Cerebellar nuclear complex (tissue), 1 donor: Measurements from ENCODE around the gene LAMC2.
"Not testable (repeated sequence)": the region's sequence is repeated elsewhere in the genome, so short reads cannot be mapped to it uniquely, and the experiment has no call there.

Experiments
- DNase-seq, 2 experiments: peaks; one replicate each; lab custom pipeline; 2025; lab: John Stamatoyannopoulos, UW

The LAMC2 gene

DNA sequence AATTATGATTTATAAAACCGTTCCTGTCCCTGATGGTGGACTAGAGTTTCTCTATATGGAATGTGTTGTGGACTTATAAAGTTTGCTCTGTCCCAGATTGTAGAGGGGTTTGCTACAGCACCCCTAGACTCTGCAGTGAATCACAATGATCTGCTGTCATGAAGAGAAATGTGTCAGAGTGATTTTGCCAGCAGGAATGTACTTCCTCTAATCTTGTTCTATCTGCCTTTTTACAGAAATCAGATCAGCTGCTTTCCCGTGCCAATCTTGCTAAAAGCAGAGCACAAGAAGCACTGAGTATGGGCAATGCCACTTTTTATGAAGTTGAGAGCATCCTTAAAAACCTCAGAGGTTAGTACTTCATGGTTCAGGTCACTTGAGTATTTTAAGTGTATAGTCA, 52.0 kb downstream of the LAMC2 start:
- DNase-seq: no peak

DNA sequence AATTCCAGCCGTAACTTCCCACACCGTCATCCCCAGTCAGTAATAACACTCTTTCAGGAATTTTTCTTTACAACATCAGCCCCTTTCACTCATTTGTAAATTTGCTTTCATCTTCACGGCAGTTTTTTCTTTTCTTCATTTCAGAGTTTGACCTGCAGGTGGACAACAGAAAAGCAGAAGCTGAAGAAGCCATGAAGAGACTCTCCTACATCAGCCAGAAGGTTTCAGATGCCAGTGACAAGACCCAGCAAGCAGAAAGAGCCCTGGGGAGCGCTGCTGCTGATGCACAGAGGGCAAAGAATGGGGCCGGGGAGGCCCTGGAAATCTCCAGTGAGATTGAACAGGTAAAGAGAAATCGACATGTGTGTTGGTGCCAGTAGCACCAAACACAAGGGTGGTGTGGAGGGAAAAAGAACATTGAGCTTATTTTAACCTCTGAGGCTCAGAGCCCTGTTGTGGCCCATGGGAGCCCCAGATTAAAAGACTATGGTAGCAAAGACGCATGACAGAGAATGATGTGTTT, 53.2 kb downstream of the LAMC2 start:
- DNase-seq: no peak

DNA sequence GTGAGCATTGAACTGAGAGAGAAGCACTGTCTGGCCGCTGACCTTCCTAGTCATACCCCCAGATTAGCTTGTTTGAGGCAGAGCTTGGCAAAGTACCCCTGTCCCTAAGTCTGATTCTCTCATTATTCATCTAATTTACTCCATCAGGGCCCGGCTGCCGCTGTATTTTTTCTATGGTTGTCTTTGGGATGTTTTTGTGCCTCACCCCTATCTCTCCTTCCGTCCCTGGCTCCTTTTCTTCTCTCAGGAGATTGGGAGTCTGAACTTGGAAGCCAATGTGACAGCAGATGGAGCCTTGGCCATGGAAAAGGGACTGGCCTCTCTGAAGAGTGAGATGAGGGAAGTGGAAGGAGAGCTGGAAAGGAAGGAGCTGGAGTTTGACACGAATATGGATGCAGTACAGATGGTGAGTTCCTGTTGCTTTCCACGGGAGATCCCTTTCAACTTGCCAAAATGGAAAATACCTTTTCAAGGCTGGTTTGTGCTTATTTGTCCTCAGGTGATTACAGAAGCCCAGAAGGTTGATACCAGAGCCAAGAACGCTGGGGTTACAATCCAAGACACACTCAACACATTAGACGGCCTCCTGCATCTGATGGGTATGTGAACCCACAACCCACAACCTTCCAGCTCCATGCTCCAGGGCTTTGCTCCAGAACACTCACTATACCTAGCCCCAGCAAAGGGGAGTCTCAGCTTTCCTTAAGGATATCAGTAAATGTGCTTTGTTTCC, 53.9 kb downstream of the LAMC2 start:
- DNase-seq: peak; percentile 88 to 97

DNA sequence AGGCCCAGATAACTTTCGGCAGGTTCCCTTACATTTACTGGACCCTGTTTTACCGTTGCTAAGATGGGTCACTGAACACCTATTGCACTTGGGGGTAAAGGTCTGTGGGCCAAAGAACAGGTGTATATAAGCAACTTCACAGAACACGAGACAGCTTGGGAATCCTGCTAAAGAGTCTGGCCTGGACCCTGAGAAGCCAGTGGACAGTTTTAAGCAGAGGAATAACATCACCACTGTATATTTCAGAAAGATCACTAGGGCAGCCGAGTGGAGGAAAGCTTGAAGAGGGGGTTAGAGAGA, 54.4 kb downstream of the LAMC2 start:
- no peak for DNase-seq

DNA sequence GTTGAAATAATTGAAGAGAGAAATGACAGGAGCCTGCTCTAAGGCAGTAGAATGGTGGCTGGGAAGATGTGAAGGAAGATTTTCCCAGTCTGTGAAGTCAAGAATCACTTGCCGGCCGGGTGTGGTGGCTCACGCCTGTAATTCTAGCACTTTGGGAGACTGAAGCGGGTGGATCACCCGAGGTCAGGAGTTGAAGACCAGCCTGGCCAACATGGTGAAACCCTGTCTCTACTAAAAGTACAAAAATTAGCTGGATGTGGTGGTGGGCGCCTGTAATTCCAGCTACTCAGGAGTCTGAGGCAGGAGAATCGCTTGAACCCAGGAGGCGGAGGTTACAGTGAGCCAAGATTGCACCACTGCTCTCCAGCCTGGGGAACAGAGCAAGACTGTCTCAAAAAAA, 54.8 kb downstream of the LAMC2 start:
- DNase-seq: not testable (repeated sequence)

DNA sequence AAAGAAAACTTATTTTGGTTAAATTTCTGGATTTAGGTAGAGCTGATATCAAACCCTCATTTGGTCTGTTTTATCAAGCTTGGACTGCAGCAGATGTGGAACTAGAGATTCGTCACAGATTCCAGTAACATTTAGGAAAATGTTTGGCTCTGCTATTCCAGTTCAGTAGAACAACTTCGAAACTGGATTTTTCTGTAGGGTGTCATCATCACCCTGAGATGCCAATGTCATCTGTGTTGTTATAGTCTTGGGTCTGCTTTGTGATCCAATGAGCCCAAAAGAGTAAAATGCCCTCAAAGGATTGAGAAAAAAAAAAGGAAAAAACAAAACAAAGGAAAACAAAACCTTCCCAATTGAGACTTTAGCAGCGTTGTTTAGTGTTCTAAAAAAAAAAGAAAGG, 55.4 kb downstream of the LAMC2 start:
- DNase-seq: no peak

DNA sequence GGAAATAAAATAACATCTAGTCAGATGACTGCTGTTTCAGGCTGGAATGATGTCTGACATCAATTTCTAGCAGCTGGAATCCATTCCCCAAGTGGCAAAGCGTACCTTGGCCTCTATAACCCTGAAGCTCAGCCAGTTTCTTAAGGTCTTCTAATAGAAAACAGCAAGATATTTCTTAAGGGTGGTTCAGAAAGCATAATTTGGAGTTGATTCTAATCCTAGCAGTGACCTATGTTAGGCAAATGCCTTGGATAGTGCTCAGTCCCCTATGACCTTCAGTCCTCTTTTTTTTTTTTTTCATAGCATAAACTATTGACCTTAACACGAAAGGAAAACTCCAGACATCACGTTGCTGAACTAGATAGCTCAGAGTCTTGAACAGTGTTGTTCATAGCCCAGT, 56.5 kb downstream of the LAMC2 start:
- DNase-seq: no peak

DNA sequence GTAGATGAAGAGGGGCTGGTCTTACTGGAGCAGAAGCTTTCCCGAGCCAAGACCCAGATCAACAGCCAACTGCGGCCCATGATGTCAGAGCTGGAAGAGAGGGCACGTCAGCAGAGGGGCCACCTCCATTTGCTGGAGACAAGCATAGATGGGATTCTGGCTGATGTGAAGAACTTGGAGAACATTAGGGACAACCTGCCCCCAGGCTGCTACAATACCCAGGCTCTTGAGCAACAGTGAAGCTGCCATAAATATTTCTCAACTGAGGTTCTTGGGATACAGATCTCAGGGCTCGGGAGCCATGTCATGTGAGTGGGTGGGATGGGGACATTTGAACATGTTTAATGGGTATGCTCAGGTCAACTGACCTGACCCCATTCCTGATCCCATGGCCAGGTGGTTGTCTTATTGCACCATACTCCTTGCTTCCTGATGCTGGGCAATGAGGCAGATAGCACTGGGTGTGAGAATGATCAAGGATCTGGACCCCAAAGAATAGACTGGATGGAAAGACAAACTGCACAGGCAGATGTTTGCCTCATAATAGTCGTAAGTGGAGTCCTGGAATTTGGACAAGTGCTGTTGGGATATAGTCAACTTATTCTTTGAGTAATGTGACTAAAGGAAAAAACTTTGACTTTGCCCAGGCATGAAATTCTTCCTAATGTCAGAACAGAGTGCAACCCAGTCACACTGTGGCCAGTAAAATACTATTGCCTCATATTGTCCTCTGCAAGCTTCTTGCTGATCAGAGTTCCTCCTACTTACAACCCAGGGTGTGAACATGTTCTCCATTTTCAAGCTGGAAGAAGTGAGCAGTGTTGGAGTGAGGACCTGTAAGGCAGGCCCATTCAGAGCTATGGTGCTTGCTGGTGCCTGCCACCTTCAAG, 57.3 kb downstream of the LAMC2 start:
- no peak for DNase-seq

DNA sequence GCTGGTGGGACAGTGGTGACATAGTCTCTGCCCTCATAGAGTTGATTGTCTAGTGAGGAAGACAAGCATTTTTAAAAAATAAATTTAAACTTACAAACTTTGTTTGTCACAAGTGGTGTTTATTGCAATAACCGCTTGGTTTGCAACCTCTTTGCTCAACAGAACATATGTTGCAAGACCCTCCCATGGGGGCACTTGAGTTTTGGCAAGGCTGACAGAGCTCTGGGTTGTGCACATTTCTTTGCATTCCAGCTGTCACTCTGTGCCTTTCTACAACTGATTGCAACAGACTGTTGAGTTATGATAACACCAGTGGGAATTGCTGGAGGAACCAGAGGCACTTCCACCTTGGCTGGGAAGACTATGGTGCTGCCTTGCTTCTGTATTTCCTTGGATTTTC, 58.4 kb downstream of the LAMC2 start:
- no peak for DNase-seq

DNA sequence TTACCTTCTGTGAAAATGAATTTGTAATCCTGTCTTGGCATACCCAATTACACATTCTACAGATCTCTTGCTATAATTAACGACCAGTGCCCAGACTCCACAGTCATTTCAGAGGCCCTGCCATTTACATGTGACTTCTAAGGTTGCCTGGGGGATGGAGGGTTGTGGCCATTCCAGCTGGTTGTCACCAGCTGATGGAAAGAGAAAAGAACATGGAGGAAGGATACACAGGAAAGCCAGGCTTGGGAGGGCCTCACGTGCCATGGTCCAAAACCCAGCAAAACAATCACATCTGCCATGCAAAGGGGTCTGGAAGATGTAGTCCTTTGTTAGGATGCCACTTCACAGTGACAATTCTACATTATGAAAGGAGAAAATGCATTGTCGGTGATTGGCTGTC, 59.3 kb downstream of the LAMC2 start:
- DNase-seq: no peak

DNA sequence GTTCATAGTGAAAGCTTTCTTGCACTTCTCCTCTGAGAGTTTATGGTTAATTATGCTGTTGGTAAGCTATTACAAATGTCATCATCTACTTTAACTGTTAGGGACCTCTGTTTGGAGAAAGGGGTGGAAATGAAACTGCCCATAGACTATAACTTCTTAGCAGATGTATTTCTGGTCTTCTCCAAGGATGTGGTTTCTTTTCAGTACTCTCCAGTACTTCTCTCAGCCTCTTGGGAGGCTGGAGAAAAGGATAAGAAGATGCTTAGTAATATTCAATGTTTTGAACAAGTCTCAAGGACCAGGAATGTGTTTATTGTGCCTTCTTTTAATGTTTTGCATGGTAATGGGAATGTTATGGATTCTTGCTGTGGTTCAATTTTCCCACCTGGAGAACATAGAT, 60.4 kb downstream of the LAMC2 start:
- no peak for DNase-seq

DNA sequence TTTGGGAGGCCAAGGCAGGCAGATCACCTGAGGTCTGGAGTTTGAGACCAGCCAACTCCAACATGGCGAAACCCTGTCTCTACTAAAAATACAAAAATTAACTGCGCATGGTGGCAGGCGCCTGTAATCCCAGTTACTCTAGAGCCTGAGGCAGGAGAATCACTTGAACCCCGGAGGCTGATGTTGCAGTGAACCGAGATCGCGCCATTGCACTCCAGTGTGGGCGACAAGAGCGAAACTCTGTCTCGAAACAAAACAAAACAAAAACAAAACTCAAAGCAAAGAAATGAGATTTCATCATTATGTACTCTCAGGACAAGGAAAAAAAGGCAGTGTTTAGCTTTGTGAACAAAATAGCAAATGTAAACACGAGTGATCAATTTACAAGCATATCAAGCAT, 61.0 kb downstream of the LAMC2 start:
- no peak for DNase-seq

DNA sequence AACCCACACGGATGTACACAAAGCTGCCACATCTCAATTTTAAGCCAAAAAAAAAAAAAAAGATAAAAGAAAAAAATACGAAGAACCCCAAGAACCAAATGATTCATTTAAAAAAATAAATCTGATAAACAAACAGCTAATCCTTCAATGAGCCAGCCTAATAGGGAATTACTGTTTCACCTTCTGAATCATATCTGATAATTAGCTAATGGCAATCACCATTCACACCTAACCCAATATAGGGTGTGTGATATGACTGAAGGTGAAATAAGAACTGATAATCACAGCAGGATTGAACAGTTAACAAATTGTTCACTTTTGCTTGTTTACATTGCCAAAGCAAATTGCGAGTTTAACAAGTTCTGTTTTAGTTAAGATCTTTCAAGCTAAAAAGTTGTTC, 61.4 kb downstream of the LAMC2 start:
- no peak for DNase-seq

DNA sequence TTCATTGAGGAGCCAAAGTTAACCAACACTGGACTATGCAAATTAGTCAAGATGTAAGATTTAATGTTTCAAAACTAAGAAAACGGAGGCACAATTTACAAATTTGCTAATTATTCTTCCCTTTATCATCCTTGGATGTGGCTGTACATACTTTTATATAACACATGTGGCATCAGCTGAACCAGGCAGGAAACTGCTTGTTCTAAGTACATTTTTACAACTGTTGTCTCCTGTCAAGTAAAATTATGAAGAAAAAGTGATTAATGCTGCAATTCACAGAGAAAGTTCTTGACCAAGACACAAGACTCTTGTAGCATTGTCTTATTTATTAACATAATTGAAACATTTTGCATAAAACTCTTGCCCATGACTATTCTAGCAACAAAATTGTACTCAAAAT, 61.9 kb downstream of the LAMC2 start:
- no peak for DNase-seq

DNA sequence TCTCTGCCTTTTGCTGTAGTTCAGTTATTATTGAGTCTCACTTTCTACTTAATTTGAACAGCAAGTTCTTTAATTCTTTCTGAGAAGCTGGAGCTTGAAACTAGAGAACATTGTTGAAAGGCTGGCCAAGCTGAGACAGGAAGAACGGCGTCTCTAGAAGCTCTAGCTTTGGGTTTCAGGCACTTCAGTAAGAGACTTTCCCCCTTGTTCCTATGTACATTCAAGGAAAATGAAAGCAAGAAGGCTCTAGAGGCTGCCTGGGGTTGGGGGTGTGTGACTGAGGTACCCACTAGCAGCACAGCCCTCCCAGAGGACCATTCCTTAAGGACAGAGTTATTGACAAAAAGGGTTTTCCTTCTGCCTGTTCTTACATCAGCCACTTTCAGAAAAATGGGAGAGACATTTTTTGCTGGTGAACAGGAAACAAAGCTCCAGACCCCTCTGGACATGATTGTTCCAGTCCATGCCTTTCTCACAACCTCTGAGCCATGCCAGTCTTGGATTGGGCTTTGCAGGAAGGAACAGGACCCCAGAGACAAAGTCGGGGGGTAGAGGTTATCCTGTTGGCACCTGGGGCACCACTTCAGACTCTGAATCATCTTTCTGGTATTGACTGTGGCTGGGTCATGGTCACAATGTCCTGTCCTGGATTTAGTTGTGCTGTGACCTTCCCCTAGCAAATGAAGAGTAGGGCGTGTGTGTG, 63.1 kb downstream of the LAMC2 start:
- no peak for DNase-seq

DNA sequence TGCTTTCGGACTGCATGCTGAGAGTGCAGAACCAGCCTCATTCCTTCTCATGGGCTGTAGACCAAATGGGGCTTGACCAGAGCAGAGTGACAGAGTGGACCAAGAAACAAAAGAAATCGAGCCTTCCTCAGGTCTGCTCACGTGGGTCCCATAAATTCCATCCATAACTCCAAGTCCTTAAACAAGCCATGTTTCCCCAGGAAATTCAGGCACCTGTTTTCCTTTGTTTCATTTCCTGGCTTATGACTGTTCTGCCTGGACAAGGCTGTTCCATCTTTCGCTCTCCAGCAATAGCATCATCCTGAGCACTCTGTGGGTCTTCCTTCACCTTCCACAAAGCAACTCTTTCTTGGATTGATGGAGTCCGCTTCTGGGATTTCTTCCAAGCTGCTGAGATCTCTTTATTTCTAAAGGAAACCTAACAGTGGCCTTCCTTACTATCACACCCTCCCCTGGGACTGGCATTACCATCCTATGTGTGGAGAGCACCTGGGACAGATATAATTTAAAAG, 63.9 kb downstream of the LAMC2 start:
- DNase-seq: no peak

DNA sequence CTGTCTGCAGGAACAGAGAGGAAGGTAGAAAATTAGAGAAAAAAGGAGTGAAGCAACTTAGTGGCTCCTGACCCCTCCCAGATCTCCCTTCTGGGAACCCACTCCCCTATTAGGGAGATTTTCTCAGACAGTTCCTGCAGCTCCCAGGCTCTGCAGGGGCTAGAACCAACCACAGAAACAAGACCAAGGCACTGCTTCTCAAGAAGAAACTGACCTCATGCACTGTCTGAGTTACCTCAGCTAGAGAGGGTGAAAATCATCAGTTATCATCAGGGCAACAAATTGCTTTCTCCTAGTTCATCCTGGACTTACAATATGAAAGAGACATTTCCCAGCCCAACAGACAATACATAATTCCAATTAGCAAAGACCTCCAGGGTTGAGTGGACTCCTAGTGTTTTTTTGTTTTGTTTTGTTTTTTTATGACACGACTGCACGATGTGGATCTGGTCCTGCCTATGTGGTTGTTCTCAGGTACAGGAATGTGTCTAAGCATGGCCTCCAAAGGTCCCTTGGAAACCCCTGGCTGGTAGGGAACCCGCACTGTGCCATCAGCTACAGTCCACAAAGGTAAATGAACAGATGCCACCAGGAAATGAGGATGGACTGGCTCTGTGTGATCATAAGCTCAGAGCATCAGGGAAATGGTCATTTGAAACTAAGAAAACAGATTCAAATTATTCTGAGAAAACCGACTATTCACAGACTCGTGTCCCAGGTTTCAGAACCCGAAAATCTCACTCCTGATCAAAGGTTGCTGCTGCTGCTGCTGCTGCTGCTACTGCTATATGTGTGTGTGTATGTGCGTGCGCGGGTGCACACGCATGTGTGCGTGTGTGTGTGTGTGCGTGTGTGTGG, 65.3 kb downstream of the LAMC2 start:
- no peak for DNase-seq

DNA sequence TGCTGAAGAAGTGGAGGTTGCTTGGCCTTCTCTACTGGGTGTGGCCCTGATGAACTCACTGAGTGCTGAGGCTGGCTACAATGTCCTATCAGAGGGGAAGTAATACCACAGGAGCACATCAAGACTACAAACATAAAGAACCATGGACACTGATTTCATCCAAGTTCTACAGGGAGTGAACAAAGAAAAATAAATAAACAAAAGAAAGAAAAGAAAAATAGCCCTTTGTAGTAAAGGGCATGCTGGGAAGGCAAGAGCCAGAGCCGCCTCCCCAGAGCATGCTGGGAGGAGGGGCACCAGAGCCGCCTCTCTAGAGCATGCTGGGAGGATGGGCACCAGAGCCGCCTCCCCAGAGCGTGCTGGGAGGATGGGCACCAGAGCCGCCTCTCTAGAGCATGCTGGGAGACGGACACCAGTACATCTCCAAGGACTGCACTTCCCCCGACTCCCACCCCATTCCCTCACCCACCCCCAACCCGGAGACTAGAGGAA, 65.9 kb downstream of the LAMC2 start:
- no peak for DNase-seq

DNA sequence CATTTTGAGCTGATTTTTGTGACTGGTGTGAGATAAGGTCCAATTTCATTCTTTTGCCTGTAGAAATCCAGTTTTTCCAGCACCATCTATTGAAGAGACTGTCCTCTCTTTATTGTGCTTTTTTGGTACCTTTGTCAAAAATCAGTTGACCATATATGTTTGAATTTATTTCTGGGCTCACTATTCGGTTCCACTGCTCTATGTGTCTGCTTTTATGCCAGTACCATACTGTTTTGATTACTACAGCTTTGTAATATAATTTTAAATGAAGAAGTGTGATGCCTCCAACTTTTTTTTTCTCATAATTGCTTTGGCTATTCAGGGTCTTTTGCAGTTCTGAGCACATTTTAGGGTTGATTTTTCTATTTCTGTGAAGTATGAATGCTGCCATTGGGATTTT, 69.0 kb downstream of the LAMC2 start:
- DNase-seq: no peak

DNA sequence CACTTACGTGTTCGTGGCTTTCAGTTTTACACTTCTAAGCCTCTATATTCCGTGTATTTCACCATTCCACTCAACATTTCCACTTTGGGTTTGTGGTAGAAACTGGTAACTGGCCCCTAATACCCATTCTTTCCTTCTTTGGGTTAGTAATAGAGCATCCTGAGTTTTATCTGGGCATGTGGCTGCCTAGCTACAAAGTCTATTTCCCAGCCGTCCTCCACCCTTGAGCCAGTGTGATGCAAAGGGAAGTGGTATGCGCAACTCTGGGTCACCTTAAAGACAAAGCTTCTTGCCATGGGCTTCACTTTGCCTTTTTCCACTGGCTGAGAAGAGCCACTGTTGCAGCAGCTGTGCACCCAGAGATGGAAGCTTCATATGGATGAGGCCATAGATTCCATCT, 73.9 kb downstream of the LAMC2 start:
- DNase-seq: no peak

DNA sequence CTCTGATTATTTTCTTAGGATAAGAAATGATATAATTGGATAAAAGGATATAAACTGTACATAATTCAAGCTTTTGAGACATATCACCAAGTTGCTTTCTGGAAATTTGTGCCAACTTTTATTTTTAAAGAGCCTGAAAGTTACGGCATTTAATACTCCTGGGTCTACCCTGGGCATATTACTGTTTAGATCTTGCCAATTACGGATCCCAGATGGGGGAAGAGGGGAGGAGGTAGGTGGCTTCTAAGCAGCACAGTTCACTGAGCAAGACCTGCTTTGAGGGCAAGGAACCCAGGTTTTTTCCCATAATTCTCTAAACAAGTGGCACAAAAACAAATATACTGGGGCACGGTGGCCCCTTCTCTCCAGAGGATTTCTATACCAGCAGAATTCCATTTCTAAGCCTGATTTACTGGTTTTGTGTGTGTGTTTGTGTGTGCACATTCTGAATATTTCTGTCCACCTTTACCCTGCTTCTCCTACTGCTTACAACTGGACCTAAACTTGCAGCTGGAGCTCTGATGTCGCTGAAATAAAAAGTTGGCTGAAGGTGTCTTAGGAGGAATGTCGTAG, 76.7 kb downstream of the LAMC2 start:
- no peak for DNase-seq
